Ishikawa (cell line): ENCODE data around the gene CSRP1.
A peak's percentile ranks its signal among the peaks of the same experiment; 100 is the strongest.

Experiments
- CEBPB ChIP-seq: IDR thresholded peaks from 2 replicates; pipeline ENCODE4 v1.6.1; 2012
- CREB1 ChIP-seq: IDR thresholded peaks from 2 replicates; pipeline ENCODE4 v1.6.1; 2012; ENCODE audit warnings: low read depth
- EGR1 ChIP-seq: IDR thresholded peaks from 2 replicates; pipeline ENCODE4 v1.6.1; 2012
- EP300 ChIP-seq: IDR thresholded peaks from 2 replicates; pipeline ENCODE4 v1.6.1; 2012; ENCODE audit warnings: borderline replicate concordance
- FOXM1 ChIP-seq: IDR thresholded peaks from 2 replicates; pipeline ENCODE4 v1.6.1; 2012; ENCODE audit warnings: low read depth, borderline replicate concordance
- NFIC ChIP-seq: IDR thresholded peaks from 2 replicates; pipeline ENCODE4 v1.6.1; 2012
- RAD21 ChIP-seq: IDR thresholded peaks from 2 replicates; pipeline ENCODE4 v1.6.1; 2012; ENCODE audit warnings: low read depth
- TAF1 ChIP-seq: IDR thresholded peaks from 2 replicates; pipeline ENCODE4 v1.6.1; 2012; ENCODE audit warnings: low read depth, mild to moderate bottlenecking
- TCF12 ChIP-seq: IDR thresholded peaks from 2 replicates; pipeline ENCODE4 v1.6.1; 2012; ENCODE audit warnings: low read depth
- TEAD4 ChIP-seq: IDR thresholded peaks from 2 replicates; pipeline ENCODE4 v1.6.1; 2012
- YY1 ChIP-seq: IDR thresholded peaks from 2 replicates; pipeline ENCODE4 v1.6.1; 2012; ENCODE audit warnings: low read depth
- ZBTB7A ChIP-seq: IDR thresholded peaks from 2 replicates; pipeline ENCODE4 v1.6.1; 2012; ENCODE audit warnings: low read depth
- TF ChIP-seq, protein P1 (sequence below): IDR thresholded peaks from 2 replicates; pipeline ENCODE4 v1.6.1; 2012
- TF ChIP-seq, protein P2 (sequence below): IDR thresholded peaks from 2 replicates; pipeline ENCODE4 v1.6.1; 2012
- TF ChIP-seq, protein P3 (sequence below): IDR thresholded peaks from 2 replicates; pipeline ENCODE4 v1.6.1; 2012; ENCODE audit warnings: low read depth, mild to moderate bottlenecking

Gene CSRP1

DNA sequence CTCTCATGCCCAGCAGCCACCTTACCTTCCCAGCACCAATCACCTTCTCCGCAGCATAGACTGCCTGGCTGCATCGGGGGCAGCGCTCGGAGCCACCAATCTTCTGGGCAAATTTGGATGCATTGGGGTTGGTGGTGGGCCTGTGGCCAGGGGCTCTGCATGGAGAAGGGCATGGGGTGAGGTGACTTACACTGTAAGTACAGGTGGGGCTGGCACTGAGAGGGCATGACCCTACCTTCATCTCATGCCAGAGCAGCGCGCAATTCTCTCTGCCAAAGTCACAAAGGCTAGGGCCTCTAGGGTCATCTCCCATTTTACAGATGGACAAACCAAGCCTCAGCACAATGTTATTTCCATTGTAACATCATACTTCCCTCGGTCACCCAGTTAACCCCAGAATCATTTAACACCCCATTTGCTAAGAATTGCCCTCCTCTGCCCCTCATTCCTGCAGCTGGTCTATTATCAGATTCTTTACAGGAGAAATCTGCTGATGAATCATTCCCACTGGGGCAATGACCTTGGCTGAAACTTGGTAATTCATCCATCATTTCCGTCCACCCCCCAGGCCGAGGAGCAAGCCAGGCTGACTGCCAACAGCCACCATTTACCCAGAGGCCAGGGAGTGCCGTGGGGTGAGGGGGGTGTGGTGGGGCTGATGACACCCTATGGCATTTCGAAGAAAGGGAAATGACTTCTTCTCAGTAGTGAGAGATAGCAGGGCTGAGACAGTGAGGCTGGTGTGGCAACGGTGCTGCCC lies 17.9 kb downstream of the CSRP1 start:
- TF ChIP-seq NFIC (peak; percentile 41; the same call in 1 of the 2 replicates), EGR1 (no peak)

DNA sequence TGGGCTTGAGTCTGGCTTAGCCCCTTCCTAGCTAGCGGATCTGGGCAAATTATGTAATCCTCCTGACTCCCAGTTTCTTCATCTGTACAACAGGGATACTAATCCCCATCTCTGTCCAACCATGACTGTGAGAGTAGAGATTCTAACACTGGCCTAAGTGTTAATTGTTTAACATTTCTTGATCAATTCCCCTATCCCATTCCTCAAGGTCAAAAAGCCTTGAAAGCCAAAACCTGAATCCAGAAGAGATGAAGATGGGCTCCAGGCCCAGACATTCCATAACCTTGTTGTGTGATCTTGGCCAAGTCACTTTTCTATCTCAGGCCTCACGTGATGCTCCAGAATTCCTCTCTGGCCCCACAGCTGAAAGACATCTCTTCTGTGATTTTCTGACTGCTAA lies 19.2 kb downstream of the CSRP1 start:
- TF ChIP-seq CREB1: no peak
- TF ChIP-seq ZBTB7A: no peak
- TF ChIP-seq, protein P1, sequence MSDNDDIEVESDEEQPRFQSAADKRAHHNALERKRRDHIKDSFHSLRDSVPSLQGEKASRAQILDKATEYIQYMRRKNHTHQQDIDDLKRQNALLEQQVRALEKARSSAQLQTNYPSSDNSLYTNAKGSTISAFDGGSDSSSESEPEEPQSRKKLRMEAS: no peak
- TF ChIP-seq TEAD4: no peak
- TF ChIP-seq FOXM1: no peak
- TF ChIP-seq, protein P2, sequence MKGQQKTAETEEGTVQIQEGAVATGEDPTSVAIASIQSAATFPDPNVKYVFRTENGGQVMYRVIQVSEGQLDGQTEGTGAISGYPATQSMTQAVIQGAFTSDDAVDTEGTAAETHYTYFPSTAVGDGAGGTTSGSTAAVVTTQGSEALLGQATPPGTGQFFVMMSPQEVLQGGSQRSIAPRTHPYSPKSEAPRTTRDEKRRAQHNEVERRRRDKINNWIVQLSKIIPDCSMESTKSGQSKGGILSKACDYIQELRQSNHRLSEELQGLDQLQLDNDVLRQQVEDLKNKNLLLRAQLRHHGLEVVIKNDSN: no peak
- no peak for TF ChIP-seq CEBPB
- TF ChIP-seq TAF1: no peak
- no peak for TF ChIP-seq RAD21
- TF ChIP-seq, protein P3, sequence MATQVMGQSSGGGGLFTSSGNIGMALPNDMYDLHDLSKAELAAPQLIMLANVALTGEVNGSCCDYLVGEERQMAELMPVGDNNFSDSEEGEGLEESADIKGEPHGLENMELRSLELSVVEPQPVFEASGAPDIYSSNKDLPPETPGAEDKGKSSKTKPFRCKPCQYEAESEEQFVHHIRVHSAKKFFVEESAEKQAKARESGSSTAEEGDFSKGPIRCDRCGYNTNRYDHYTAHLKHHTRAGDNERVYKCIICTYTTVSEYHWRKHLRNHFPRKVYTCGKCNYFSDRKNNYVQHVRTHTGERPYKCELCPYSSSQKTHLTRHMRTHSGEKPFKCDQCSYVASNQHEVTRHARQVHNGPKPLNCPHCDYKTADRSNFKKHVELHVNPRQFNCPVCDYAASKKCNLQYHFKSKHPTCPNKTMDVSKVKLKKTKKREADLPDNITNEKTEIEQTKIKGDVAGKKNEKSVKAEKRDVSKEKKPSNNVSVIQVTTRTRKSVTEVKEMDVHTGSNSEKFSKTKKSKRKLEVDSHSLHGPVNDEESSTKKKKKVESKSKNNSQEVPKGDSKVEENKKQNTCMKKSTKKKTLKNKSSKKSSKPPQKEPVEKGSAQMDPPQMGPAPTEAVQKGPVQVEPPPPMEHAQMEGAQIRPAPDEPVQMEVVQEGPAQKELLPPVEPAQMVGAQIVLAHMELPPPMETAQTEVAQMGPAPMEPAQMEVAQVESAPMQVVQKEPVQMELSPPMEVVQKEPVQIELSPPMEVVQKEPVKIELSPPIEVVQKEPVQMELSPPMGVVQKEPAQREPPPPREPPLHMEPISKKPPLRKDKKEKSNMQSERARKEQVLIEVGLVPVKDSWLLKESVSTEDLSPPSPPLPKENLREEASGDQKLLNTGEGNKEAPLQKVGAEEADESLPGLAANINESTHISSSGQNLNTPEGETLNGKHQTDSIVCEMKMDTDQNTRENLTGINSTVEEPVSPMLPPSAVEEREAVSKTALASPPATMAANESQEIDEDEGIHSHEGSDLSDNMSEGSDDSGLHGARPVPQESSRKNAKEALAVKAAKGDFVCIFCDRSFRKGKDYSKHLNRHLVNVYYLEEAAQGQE: no peak
- TF ChIP-seq EGR1: no peak
- TF ChIP-seq YY1: no peak

DNA sequence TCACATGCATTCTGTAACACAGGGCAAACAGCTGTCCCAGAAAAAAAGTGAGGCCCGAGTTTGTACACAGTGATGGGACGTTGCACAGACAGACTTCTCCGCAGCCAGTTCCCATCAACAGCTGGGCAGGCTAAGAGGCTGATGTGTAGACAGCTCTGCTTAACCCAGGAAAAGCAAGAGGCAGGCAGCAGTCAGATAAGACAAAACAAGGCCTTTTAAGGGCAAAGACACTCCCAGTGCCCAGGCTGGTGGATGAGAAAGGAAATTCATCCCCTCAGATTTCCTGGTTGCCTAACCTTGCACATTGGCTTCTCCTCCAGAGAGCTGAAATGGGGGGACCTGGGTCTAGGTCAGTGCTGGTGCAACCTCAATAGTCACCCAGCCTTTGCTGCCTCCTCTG lies 20.7 kb downstream of the CSRP1 start:
- TF ChIP-seq NFIC (no peak), TAF1 (no peak), TEAD4 (no peak), CEBPB (no peak), EP300 (no peak), EGR1 (no peak), YY1 (no peak), FOXM1 (no peak), RAD21 (no peak), ZBTB7A (no peak), CREB1 (no peak), TCF12 (no peak)
- TF ChIP-seq, protein P3: no peak
- TF ChIP-seq, protein P1: no peak
- TF ChIP-seq, protein P2: no peak

DNA sequence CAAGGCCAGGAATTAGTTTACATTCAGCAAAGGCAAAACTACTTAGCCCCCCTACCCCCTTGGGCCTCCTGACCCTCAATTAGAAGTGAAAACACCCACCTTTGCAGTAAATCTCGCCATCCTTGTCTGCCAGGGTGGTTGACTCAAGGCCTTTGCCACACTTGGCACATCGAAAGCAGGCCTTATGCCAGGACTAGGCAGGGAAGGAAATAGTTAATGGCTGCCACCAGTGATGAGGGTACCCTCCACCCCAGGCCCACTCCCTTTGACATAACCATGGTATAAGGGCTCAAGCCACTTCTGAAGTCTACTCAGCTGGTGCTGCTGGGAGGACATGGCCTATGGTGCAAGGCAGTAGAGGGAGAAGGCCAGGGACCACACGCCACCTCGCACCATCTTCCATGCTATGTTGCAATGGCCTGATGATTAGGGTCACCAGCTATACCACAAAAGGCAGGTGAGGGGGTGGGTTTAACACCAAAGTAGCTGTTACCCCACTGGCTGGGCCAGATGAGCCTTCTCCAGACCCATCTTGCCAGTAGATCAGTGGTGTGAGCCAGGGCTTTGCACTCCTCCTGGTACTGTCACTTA lies 21.6 kb downstream of the CSRP1 start:
- TF ChIP-seq FOXM1 (no peak), RAD21 (no peak), EP300 (no peak), TCF12 (no peak), CREB1 (no peak), TAF1 (no peak)
- TF ChIP-seq, protein P2: no peak

DNA sequence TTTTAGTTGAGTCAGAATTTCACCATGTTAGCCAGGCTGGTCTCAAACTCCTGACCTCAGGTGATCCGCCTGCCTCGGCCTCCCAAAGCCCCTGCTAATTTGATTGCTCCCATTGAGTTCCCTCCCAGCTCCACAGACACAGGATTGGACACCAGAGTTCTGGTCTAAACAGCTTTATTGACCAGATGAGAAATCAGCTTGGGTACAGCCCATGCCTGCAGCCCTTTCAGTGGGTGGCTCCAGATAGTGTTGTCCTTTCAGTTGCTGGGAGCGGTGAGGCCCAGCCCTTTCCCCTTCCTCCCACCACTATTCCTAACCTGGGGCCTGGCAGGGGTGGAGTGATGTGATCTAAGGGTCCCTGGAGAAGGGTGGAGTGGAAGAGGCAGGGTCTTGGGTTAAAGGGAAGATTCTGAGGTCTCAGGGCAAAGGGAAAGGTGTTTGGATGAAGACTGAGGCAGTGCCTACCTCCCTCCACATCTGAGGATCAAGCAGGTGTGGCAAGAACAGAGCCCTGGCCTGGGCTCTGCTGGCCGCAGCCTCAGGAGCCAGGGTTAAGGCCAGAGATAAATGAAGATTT lies 23.5 kb downstream of the CSRP1 start:
- TF ChIP-seq, protein P1: no peak
- no peak for TF ChIP-seq CREB1
- no peak for TF ChIP-seq CEBPB
- TF ChIP-seq FOXM1: no peak
- no peak for TF ChIP-seq RAD21
- no peak for TF ChIP-seq ZBTB7A
- TF ChIP-seq TAF1: no peak
- no peak for TF ChIP-seq TCF12
- no peak for TF ChIP-seq EGR1
- TF ChIP-seq EP300: no peak
- no peak for TF ChIP-seq NFIC
- TF ChIP-seq, protein P2: no peak
- TF ChIP-seq YY1: no peak
- TF ChIP-seq, protein P3: no peak
- no peak for TF ChIP-seq TEAD4
